ENCODE data around the gene AJM1.
"Not testable (repeated sequence)": the region's sequence is repeated elsewhere in the genome, so short reads cannot be mapped to it uniquely, and the experiment has no call there.

The AJM1 gene

GRCh38 chr9:136829981-136830885, 12.0 kb upstream of the AJM1 start:
- H3K27ac ChIP-seq, result no peak overlapping the region
- TF ChIP-seq CTCF (conservative IDR thresholded peaks at IDR 0.05) (no peak), ZFX (IDR thresholded peaks at IDR 0.05) (no peak)

- TF ChIP-seq ZFX (IDR thresholded peaks at IDR 0.05) (no peak), CTCF (conservative IDR thresholded peaks at IDR 0.05) (no peak)
- H3K27ac ChIP-seq, result no peak overlapping the region
Measured at GRCh38 chr9:136831002-136831719, 11.1 kb upstream of the AJM1 start.

GRCh38 chr9:136831720-136832104, 10.6 kb upstream of the AJM1 start:
- no peak overlapping the region for H3K27ac ChIP-seq
- no peak for TF ChIP-seq ZFX (IDR thresholded peaks at IDR 0.05)
- no peak for TF ChIP-seq CTCF (conservative IDR thresholded peaks at IDR 0.05)

- TF ChIP-seq CTCF (conservative IDR thresholded peaks at IDR 0.05), result no peak
- TF ChIP-seq ZFX (IDR thresholded peaks at IDR 0.05), result no peak
Measured at GRCh38 chr9:136832581-136832980, 9.7 kb upstream of the AJM1 start.

GRCh38 chr9:136833381-136834048, 8.8 kb upstream of the AJM1 start:
- not testable (repeated sequence) for H3K27ac ChIP-seq

More at GRCh38 chr9:136832581-136832980, 9.7 kb upstream of the AJM1 start:
- no peak overlapping the region for H3K27ac ChIP-seq

- TF ChIP-seq ZFX (IDR thresholded peaks at IDR 0.05), result no peak
- TF ChIP-seq CTCF (conservative IDR thresholded peaks at IDR 0.05), result no peak
- H3K27ac ChIP-seq, result no peak overlapping the region
Measured at GRCh38 chr9:136835162-136835931, 6.9 kb upstream of the AJM1 start.
